Endothelial cell of umbilical vein (primary cell): Measurements from ENCODE around the gene DDX10.

Experiments used
- CTCF ChIP-seq, 2 donors: IDR thresholded peaks; 1 replicate in 1 of 2; 2 replicates in 1 of 2; pipeline ENCODE4 v1.5.1; 2011; ENCODE audit warnings: low read length in 2 of 2, mild to moderate bottlenecking in 2 of 2, moderate library complexity in 2 of 2, control low read depth in 1 of 2, inconsistent platforms in 1 of 2, low read depth in 1 of 2; ENCODE audit not compliant: insufficient read depth in 1 of 2; ENCODE audit errors: extremely low read depth in 1 of 2
- EZH2 ChIP-seq: IDR thresholded peaks from 2 replicates; pipeline ENCODE4 v1.6.1; 2012; ENCODE audit warnings: borderline replicate concordance, low read depth, mild to moderate bottlenecking, moderate library complexity, low read length, inconsistent platforms; ENCODE audit not compliant: severe bottlenecking
- FOS ChIP-seq: IDR thresholded peaks from 2 replicates; pipeline ENCODE4 v1.6.1; 2011; ENCODE audit warnings: mild to moderate bottlenecking, low read length, moderate library complexity, borderline replicate concordance; ENCODE audit not compliant: insufficient read depth
- MAX ChIP-seq: IDR thresholded peaks from 2 replicates; pipeline ENCODE4 v1.6.1; 2011; ENCODE audit not compliant: insufficient read depth, insufficient read length
- POLR2A ChIP-seq: IDR thresholded peaks from 2 replicates; pipeline ENCODE4 v1.6.1; 2012; ENCODE audit warnings: low read depth, mild to moderate bottlenecking, control low read depth, low read length
- POLR2AphosphoS5 ChIP-seq: IDR thresholded peaks from 2 replicates; pipeline ENCODE4 v1.6.1; 2012; ENCODE audit warnings: low read depth, mild to moderate bottlenecking, control low read depth, low read length, moderate library complexity; ENCODE audit not compliant: insufficient read depth

GRCh38 chr11:108628326-108628725, 36.5 kb upstream of the DDX10 start:
- TF ChIP-seq POLR2AphosphoS5 = no peak
- TF ChIP-seq CTCF (IDR thresholded peaks at IDR 0.05; ENCODE audit: extremely low read depth in 1 of 2, insufficient read depth in 1 of 2, low read depth in 1 of 2, low read length in 2 of 2) = no peak
- no peak for TF ChIP-seq MAX
- no peak for TF ChIP-seq EZH2
- TF ChIP-seq POLR2A = no peak
- no peak for TF ChIP-seq FOS
